OCI-M1 (cell line): ENCODE measurements around the gene CRY1.

Experiments
- DNase-seq: peaks from one replicate; lab custom pipeline; 2025; lab: John Stamatoyannopoulos, UW

CRY1 gene

DNA sequence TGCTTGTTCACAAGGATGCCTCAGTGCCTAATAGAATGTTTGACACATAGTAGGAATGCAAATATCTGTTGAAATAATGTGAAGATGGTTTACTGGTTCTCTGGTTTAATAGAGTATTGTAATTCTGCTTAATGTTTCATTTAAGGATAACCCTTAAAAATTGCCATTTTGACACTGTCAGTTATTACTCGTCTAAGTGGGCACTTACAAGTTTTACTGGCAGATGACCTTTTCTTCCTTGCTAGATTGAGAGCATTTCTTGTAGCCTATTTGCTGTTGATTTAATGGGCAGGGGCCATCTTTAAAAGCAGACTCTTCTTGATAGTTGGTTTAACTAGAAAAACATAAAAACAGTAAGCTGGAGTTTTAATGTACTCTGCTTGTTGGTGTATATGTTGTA is 135.8 kb downstream of the CRY1 start:
- DNase-seq: peak; percentile 39

DNA sequence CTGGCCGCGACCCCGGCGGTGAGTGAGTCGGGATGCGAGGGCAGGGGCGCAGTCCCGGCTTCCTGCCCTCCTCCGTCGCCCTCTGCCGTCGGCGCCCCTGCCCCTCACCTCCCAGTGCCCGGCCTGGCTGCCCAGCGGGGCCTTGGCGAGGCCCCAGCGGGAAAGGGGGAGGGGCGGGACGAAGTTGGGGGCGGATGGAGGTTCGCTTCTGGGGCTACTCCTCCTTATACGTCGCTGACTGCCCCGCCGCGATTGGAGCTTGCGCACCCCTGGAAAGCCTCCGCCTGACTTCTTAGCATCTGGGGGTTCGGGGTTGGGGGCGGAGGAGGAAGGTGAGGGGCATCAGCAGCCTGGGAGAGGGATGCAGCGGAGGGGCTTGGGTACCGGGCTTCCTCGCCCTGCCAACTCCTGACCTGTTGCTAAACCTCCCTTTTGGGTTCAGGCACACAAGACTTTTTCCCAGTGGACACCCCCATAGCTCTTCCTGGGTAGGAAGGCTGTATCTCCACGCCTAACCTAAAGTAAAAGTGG is 137.2 kb downstream of the CRY1 start:
- peak; percentile 70 for DNase-seq

DNA sequence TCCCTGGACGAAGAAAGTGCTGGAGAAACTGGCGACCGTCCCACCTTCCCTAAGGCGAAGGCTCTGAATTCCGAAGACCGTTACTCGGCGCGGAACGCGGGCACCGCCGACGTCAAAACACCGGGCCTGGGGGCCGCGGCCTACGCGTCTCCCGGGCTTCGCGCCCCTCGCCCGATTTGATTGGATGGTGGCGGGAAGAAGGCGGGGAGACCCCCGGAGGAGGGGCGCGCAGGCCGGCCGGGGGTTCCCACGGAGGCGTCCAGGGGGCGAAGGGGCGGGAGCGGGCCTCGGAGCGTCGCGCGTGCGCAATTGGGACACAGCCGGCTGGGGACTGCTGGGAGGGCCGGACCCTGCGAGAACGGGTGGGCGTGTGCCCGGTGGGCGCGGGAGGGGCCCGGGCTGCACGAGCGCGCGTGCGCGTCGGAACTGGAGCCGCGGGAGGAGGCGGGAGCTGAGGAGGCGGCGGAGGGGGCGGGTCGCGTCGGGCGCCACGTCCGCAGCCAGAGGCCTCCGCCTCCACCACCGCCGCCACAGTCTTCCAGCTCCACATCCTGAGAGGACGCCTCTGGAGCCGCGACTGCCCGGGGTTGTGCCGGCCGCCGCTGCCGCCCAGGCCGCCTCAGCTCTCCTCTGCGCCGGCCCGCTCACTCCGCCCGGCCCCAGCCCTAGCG is 137.8 kb downstream of the CRY1 start, which contains the start of gene TMEM263:
TMEM263 (plus strand) TSS at position 531 of the 671 bp plus-strand sequence. CDS start 11,210 bp downstream, outside the sequence.
- DNase-seq: peak; percentile 96

- no peak for DNase-seq
Observed at GRCh38 chr12:106954462-106955376, 138.6 kb downstream of the CRY1 start.

GRCh38 chr12:106953352-106954250 is 139.7 kb downstream of the CRY1 start:
- DNase-seq: no peak

DNA sequence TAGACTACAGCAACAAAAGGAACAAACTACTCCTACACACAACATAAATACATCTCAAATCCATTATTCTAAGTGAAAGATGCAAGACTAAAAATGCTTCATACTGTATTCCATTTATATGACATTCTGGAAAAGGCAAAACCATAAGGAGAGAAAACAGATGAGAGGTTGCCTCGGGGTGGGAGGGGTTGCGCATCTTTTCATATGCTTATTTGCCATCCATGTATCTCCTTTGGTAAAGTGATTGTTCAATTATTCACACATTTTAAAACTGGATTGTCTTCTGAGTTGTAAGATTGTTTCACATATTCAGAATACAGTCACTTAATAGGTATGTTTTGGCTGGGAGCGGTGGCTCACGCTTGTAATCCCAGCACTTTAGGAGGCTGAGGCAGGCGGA is 142.8 kb downstream of the CRY1 start:
- no peak for DNase-seq

GRCh38 chr12:106947461-106947860 is 145.9 kb downstream of the CRY1 start:
- DNase-seq: no peak

- DNase-seq: peak; percentile 47
Observed at GRCh38 chr12:106945261-106945851, 148.0 kb downstream of the CRY1 start.

DNA sequence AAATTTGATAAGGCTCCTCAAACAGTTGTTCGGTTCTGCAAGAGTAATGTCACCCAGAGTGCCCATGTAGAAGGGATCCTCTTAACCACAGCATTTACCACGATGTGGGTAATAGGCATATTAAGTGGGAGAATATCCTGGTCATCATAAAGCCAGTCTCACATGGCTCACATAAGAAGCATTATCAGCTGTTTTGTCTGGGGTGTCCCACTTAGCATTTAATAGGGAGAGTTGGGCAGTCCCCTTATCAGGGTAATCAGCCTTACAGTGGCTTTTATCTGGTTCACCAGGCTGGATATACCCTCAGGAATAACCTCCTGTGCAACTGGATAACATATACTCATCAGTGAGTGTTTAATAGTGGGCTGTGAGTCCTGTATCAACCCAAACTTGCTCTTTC is 150.6 kb downstream of the CRY1 start:
- peak; percentile 47 for DNase-seq

GRCh38 chr12:106941481-106942156 is 151.7 kb downstream of the CRY1 start:
- peak; percentile 57 for DNase-seq
